Measurements from ENCODE around the gene LYPD3.

The LYPD3 gene

DNA sequence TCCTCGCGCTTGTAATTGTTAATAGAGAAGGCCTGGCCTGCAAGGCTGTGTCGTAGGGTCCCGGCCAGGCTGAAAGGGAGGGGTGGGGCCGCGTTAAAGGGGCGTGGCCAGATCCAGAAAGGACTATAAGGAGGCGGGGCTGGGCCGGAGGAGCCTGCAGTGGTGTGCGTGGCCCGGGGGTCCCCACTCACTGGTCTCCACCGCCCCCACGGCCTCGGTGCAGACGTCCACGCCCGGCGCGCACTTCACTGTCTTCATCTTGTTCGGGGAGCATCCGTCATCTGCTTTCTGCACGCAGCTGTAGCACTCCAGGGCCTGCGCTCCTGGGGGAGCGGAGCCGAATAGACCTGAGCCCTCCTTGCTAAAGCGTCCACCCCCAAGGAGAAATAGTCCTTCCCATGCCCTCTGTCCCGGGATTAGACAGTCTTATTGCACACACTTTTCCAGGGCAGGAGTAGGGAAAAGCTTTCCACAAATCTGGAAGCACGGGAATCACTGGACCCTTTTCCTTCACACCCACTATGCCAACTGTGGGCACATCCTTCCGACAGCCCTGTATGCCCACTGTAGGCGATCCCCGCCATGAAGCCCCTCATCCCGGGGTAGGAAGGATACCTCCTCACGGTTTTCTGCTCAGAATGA is 1.2 kb downstream of the LYPD3 start:
- DNase-seq (ENCODE audit: low read depth in 2 of 2) = no peak
- TF ChIP-seq, protein P1, sequence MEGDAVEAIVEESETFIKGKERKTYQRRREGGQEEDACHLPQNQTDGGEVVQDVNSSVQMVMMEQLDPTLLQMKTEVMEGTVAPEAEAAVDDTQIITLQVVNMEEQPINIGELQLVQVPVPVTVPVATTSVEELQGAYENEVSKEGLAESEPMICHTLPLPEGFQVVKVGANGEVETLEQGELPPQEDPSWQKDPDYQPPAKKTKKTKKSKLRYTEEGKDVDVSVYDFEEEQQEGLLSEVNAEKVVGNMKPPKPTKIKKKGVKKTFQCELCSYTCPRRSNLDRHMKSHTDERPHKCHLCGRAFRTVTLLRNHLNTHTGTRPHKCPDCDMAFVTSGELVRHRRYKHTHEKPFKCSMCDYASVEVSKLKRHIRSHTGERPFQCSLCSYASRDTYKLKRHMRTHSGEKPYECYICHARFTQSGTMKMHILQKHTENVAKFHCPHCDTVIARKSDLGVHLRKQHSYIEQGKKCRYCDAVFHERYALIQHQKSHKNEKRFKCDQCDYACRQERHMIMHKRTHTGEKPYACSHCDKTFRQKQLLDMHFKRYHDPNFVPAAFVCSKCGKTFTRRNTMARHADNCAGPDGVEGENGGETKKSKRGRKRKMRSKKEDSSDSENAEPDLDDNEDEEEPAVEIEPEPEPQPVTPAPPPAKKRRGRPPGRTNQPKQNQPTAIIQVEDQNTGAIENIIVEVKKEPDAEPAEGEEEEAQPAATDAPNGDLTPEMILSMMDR (IDR thresholded peaks at IDR 0.05; ENCODE audit: low read depth, low read length) = no peak
- H3K4me3 ChIP-seq (replicated peaks in 1 of 2; ENCODE audit: low read depth in 2 of 2, low read length in 2 of 2) = peak overlapping the region; percentile 72 to 76

DNA sequence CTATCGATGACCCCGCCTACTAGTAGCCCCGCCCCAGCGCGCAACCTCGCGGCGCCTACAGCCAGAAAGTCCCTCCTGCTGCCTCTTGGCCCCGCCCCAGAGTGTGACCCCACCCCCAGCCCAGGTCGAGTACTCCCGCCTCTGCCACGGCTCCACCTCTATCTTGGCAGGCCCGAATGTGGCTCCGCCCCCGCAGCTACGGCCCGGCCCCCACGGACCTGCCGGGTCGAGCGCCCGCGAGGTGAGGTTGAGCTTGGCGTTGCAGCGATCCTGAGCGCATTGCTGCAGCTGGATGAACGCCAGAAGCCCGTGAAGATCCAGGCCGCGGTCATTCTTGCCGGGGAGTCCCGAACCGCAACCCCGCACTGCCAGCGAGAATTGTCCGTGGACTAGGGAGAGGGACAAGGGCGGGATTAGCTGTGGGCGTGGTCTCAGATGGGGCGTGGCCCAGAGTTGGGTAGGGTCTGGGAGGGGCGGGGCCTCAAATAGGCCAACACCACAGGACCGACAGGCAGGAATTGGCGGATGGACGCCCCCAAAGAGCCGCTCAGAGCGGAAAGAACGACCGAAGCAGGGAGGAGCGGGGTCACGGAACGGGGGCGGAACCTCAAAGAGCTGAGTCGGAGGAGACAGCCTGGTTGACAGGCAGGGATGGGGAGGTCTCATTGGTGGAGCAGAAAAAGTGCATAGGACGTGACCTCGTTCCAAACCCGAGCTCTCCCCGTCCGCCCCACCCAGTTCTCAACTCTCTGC is 1.9 kb downstream of the LYPD3 start:
- TF ChIP-seq, protein P1 (IDR thresholded peaks at IDR 0.05; ENCODE audit: low read depth, low read length) = no peak
- H3K4me3 ChIP-seq (replicated peaks in 1 of 2; ENCODE audit: low read depth in 2 of 2, low read length in 2 of 2) = peak overlapping the region; percentile 72 to 76
- DNase-seq (ENCODE audit: low read depth in 2 of 2) = peak; percentile 92 to 94

DNA sequence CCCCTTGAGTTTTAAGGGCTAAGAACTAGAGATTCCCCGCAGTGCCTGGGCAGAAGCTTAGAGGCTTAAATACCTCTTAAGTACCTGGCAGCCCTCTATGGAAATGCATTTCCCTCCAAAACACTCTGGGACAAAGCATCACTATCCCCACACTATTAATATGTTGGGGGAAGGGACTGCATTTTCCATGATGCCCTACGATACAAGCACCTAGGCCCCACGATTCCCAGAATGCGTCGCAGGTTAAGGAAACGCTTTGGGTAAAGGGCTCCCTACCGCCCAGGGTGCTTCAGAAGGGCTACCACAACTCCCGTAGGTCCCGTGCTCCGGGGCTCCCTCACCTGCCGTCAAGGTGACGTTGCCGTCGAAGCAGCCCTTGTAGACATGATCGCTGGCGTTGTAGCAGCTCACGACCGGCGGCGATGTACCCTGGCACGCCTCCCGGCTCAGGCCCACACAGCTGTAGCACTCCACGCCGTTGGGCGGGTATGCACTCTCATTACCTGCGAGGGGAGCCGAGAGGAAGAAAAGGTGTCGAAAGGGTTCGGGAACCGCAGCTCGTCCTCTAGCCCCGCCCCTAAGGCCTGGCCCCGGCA is 2.5 kb downstream of the LYPD3 start:
- TF ChIP-seq, protein P1 (IDR thresholded peaks at IDR 0.05; ENCODE audit: low read depth, low read length) = no peak
- H3K4me3 ChIP-seq (replicated peaks in 1 of 2; ENCODE audit: low read depth in 2 of 2, low read length in 2 of 2) = peak overlapping the region; percentile 72 to 76
- no peak for DNase-seq (ENCODE audit: low read depth in 2 of 2)

DNA sequence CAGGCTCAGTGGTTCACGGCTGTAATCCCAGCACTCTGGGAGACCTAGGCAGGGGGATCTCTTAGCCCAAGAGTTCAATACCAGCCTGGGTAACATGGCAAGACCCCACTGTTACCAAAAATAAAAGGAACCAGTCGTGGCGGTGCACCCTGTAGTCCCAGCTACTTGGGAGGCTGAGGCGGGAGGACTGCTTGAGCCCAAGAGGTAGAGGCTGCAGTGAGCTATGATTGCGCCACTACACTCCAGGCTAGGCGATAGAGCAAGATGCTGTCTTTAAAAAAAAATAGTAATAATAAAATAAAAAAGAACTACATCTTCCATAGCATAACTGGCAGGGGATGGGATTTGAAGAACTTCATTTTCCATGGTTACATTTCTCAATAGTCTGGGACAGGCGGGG is 3.0 kb downstream of the LYPD3 start:
- DNase-seq (ENCODE audit: low read depth in 2 of 2) = no peak
- H3K4me3 ChIP-seq (replicated peaks in 1 of 2; ENCODE audit: low read depth in 2 of 2, low read length in 2 of 2) = no peak overlapping the region
- TF ChIP-seq, protein P1 (IDR thresholded peaks at IDR 0.05; ENCODE audit: low read depth, low read length) = no peak

DNA sequence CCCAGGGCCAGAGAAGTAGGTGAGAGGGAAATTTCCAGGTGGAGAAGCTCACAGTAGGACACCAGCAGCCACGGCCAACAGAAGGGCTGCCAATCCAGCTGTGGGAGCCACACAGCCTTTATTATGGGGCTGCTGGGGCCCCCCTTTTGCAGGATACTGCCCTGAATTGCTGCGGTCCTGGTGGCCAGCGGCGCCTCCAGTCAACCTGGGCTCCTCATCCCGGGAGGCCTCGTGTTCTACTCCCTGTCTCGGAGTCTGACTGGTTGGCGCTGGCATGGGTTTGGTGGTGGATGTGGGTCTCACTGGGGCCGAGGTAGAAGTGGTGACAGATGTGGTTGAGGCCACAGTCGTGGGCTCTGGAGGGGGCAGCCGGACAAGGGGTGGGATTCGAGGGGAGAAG is 4.1 kb downstream of the LYPD3 start:
- H3K4me3 ChIP-seq (replicated peaks in 1 of 2; ENCODE audit: low read depth in 2 of 2, low read length in 2 of 2) = no peak overlapping the region
- TF ChIP-seq, protein P1 (IDR thresholded peaks at IDR 0.05; ENCODE audit: low read depth, low read length) = no peak
- DNase-seq (ENCODE audit: low read depth in 2 of 2) = no peak

DNA sequence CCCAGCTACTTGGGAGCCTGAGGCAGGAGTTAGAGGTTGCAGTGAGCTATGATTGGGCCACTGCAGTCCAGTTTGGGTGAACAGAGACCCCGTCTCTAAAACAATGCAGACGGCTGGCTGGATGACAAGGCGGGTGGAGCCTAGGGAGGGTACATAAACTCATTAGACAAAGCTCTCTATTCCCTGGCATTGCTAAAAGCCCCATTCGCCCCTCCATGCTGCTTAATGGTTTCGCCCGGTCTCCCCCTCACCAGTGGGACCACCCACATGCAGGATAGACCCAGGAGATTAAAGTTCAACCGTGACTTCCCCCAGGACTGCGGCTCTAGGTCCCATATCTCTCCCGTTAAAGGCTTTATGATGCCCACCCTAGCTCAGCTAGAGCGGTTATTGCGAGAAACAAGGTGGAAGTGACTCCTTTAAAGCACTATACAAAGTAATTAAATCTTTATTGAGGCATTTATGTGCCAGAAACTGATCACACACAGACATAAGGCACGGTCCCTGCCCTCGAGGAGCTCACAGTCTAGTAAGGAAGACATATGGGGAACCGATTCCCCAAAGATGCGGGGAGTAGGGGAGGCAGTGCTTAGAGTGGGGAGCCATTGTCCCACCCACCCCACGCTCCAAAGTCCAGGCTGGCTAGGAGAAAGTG is 4.9 kb downstream of the LYPD3 start:
- no peak for DNase-seq (ENCODE audit: low read depth in 2 of 2)
- TF ChIP-seq, protein P1 (IDR thresholded peaks at IDR 0.05; ENCODE audit: low read depth, low read length) = no peak
- no peak overlapping the region for H3K4me3 ChIP-seq (replicated peaks in 1 of 2; ENCODE audit: low read depth in 2 of 2, low read length in 2 of 2)

All from cardiac fibroblast (primary cell).